Measurements from ENCODE around the gene FAM237B. TPM values are rescaled to one million over a fixed set of nuclear protein-coding genes. Genes with fewer than 3 reads are reported as not detected.

Gene FAM237B
- total RNA-seq, 1 donor from 2014 or later, result not detected

DNA sequence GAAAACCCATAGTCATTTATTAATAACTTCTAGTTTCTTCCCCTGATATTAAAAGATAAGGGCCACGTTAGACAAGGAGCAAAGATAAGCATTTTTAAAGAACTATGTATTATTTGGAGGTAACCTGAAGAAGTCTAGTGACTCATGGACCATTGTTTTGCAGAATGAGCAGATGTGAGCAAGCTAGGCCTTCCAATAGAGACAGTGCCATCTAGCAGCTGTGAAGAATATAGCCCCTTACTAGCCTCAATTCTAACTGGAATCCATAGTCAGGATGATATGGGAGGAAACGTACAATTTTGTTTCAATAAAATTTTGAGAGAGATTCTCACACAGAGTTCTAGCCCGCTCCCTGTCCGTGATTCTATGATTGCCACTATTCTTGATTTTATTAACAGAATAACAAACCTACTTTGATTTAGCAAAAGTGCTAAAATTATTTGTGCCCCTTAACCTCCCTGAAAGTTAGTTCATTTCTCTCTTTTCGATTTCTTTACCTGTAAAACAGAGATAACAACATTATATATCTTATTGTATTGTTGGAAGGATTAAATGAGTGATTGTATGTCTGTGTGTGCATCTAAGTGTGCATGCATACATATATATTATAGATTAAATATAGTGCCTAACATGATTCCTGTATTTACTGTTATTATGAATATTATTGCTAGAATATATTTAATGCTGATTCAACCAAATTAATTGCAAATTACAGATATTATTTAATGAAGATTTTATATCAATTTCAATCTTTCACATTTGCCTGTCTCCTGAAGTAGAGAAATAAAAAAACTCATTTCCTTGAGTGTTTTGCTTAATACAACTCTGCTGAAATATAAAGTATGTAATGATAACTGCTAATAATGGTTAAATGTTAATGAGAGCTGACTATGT lies 22.7 kb downstream of the FAM237B start:
- DNase-seq (ENCODE audit: low spot score), result no peak
- peaks cover 2% of the 10 kb centered on the region for H3K36me3 Mint-ChIP-seq (ENCODE audit: low read depth, unreplicated experiment)
- H3K27ac Mint-ChIP-seq (ENCODE audit: unreplicated experiment), result no peak overlapping the region
- H3K4me1 Mint-ChIP-seq (ENCODE audit: unreplicated experiment), result peaks cover 2% of the 10 kb centered on the region
- TF ChIP-seq, protein P1, sequence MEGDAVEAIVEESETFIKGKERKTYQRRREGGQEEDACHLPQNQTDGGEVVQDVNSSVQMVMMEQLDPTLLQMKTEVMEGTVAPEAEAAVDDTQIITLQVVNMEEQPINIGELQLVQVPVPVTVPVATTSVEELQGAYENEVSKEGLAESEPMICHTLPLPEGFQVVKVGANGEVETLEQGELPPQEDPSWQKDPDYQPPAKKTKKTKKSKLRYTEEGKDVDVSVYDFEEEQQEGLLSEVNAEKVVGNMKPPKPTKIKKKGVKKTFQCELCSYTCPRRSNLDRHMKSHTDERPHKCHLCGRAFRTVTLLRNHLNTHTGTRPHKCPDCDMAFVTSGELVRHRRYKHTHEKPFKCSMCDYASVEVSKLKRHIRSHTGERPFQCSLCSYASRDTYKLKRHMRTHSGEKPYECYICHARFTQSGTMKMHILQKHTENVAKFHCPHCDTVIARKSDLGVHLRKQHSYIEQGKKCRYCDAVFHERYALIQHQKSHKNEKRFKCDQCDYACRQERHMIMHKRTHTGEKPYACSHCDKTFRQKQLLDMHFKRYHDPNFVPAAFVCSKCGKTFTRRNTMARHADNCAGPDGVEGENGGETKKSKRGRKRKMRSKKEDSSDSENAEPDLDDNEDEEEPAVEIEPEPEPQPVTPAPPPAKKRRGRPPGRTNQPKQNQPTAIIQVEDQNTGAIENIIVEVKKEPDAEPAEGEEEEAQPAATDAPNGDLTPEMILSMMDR (IDR thresholded peaks at IDR 0.05; ENCODE audit: unreplicated experiment), result no peak
- no peaks in the 10 kb centered on the region for H3K9me3 Mint-ChIP-seq (ENCODE audit: unreplicated experiment)
- no peak overlapping the region for H3K4me3 Mint-ChIP-seq (ENCODE audit: unreplicated experiment)
- H3K27me3 Mint-ChIP-seq (ENCODE audit: unreplicated experiment), result peaks cover 2% of the 10 kb centered on the region

DNA sequence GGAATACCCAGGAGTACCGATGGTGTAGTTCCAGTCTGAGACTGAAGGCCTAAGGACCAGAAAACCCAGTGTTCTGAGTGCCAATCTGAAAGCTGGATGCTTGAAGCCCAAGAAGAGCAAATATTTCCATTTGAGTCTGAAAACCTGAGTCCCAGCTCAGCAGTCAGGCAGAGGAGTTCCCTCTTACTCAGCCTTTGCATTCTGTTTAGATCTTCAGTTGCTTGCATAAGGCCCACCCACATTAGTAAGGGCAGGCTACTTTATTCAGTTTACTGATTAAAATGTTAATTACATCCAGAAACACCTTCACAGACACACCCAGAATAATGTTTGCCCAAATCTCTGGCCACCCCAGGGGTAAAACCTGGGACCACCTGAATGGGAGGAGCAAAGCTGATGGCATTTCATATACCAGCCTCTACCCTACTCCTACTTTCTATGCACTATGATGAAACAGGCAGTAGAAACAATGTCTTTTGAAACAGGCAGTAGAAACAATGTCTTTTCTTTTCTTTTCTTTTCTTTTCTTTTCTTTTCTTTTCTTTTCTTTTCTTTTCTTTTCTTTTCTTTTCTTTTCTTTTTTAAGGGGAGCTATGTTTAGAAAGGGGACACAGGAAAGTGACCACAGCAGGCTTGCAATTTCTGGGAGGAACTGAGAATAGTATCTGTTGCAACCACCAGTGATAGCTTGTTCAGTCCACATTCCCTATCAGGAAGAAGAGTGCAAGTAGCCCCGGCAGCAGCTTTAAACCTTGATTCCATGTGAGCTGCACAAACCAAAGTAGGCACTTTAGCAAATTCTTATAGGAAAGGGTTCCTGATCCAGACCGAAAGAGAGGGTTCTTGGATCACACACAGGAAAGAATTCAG lies 30.6 kb downstream of the FAM237B start:
- H3K27ac Mint-ChIP-seq (ENCODE audit: unreplicated experiment), result no peak overlapping the region
- TF ChIP-seq, protein P1 (IDR thresholded peaks at IDR 0.05; ENCODE audit: unreplicated experiment), result no peak
- peaks cover 3% of the 10 kb centered on the region for H3K4me1 Mint-ChIP-seq (ENCODE audit: unreplicated experiment)
- H3K9me3 Mint-ChIP-seq (ENCODE audit: unreplicated experiment), result no peaks in the 10 kb centered on the region
- H3K36me3 Mint-ChIP-seq (ENCODE audit: low read depth, unreplicated experiment), result peaks cover 5% of the 10 kb centered on the region
- no peaks in the 10 kb centered on the region for H3K27me3 Mint-ChIP-seq (ENCODE audit: unreplicated experiment)
- no peak overlapping the region for H3K4me3 Mint-ChIP-seq (ENCODE audit: unreplicated experiment)
- DNase-seq (ENCODE audit: low spot score), result no peak

DNA sequence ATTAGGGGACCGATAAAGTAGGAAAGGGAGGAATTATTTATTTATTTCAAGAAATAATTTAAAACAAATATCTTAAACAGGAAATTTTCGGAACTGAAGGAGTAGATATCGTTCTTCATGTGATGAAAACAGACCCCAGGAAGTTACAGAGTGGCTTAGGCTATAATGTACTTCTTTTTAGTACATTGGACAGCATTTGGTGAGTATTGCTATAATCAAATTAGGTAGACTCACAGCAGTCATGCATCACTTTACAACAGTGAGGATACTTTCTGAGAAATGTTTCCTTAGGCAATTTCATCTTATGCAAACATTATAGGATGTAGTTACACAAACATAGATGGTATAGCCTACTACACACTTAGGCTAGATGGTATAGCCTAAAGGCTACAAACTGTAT lies 33.0 kb downstream of the FAM237B start:
- TF ChIP-seq, protein P1 (IDR thresholded peaks at IDR 0.05; ENCODE audit: unreplicated experiment), result no peak
- no peaks in the 10 kb centered on the region for H3K9me3 Mint-ChIP-seq (ENCODE audit: unreplicated experiment)
- H3K27me3 Mint-ChIP-seq (ENCODE audit: unreplicated experiment), result no peaks in the 10 kb centered on the region
- peaks cover 5% of the 10 kb centered on the region for H3K4me1 Mint-ChIP-seq (ENCODE audit: unreplicated experiment)
- H3K36me3 Mint-ChIP-seq (ENCODE audit: low read depth, unreplicated experiment), result no peaks in the 10 kb centered on the region
- H3K27ac Mint-ChIP-seq (ENCODE audit: unreplicated experiment), result no peak overlapping the region
- DNase-seq (ENCODE audit: low spot score), result no peak
- no peak overlapping the region for H3K4me3 Mint-ChIP-seq (ENCODE audit: unreplicated experiment)

DNA sequence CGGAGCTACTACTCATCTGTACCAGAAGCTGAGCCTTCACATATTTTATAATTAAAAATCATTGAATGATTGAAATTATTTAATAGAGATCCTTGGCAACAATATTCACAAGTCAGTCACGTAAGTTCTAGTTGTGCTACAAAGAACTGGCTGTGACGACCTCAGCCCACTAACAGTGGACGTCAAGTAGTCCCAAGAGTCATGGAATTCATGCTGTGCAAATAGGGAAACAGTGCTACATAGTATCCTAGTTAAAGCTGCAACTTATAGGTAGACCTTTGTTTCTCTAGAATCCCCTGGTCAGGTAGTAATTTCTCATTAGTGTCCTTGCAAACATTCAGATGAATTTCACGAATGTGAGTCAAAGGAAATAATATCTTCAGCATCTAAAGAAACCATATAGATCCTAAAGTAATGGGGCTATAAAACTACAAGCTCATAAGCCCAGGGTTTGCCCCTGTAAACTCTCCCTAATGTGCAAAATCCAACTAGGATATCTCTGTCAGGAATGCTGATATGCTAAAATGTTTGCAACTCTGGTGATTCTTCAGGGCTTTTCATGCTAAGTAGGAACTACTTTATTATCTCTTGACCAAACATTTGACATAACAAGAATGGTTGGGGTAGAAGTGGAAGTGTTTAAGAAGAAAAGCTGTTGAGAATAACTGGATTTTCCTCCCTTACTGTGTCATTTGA lies 44.9 kb downstream of the FAM237B start:
- TF ChIP-seq, protein P1 (IDR thresholded peaks at IDR 0.05; ENCODE audit: unreplicated experiment), result no peak
- Mint-ChIP-seq H3K9me3 (ENCODE audit: unreplicated experiment) (no peaks in the 10 kb centered on the region), H3K4me1 (ENCODE audit: unreplicated experiment) (no peaks in the 10 kb centered on the region), H3K27ac (ENCODE audit: unreplicated experiment) (no peak overlapping the region), H3K27me3 (ENCODE audit: unreplicated experiment) (no peaks in the 10 kb centered on the region), H3K36me3 (ENCODE audit: low read depth, unreplicated experiment) (no peaks in the 10 kb centered on the region), H3K4me3 (ENCODE audit: unreplicated experiment) (no peak overlapping the region)
- DNase-seq (ENCODE audit: low spot score), result no peak
